ENCODE data around the gene CDKN1C.

CDKN1C gene

GRCh38 chr11:2846470-2846869 lies 39.1 kb downstream of the CDKN1C start:
- no peak for DNase-seq (ENCODE audit: low spot score)

DNA sequence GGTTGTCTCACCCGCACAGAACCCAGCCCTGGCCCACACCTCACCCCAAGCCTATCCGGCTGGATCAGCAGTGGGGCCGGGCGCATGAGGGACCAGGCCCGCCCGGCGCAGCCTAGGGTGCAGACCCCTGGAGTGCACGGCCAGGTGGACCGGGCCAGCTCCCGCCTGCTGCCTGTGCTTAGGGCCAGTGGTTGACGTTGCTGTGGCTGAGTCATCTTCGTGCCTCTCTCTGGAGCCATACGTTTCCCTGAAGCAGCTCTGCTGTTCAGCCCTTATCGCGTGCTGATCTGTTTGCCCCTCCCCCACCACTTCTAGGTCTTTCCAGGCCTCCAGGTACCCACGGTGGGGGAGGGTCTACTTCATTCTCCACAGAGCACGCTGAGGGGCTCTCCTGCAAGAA lies 39.5 kb downstream of the CDKN1C start:
- no peak for DNase-seq (ENCODE audit: low spot score)

DNA sequence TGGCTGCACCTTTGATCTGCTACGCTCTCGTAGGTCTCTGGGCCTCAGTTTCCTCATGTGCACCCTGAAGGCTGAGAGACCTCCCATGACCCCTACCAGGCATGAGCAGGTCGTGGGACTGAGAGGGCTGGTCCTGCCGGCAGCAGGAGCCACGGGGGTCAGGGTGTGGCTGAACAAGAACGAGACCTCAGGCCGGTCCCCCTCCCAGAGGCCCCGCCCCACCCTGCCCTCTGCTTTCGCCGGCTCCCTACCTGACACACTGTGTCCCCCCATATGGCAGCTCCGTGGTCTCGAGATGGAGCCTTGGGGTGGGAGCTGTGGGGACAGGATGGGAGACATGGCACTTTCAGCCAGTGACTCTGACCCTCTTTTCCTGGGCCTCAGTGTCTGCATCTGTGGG lies 40.6 kb downstream of the CDKN1C start:
- no peak for DNase-seq (ENCODE audit: low spot score)

- no peak for DNase-seq (ENCODE audit: low spot score)
Measured at GRCh38 chr11:2844116-2844842, 41.3 kb downstream of the CDKN1C start.

DNA sequence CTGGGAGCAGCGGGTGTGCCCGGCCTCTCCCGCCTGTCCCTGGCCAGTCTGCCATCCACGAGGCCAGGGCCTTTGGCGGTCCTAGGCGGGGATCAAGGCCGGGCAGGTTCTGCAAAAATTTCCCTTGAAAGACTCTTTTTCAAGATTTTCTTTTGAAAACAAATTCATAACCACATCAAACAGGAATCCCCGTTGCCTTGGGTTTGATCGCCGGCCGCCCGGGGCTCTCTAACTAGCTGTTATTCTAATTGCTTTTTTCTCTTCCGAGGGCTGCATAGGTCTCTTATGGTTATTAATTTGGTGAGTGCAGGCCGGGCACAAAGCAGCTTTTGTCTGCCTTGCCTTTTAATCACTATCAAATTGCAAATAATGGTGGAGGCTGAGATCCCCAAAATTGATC lies 42.0 kb downstream of the CDKN1C start:
- DNase-seq (ENCODE audit: low spot score) = no peak

DNA sequence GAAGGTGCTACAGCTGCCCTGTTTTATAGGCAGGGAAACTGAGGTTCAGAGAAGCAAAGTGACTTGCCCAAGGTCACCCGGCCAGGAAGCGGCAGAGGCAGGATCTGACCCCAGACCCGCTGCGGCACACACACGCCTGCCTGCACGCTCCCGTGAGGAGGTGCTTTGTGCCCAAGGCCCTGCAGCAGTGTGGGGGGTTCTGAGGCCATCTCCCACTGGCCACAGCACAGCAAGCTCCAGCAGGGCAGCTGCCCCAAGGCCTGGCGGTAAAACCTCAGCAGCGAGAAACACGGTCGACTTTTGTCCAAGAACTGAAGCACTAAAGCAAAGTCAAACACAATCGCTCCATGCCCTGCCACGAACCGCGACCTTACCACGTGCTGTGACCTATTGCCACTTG lies 42.7 kb downstream of the CDKN1C start:
- DNase-seq (ENCODE audit: low spot score) = no peak

DNA sequence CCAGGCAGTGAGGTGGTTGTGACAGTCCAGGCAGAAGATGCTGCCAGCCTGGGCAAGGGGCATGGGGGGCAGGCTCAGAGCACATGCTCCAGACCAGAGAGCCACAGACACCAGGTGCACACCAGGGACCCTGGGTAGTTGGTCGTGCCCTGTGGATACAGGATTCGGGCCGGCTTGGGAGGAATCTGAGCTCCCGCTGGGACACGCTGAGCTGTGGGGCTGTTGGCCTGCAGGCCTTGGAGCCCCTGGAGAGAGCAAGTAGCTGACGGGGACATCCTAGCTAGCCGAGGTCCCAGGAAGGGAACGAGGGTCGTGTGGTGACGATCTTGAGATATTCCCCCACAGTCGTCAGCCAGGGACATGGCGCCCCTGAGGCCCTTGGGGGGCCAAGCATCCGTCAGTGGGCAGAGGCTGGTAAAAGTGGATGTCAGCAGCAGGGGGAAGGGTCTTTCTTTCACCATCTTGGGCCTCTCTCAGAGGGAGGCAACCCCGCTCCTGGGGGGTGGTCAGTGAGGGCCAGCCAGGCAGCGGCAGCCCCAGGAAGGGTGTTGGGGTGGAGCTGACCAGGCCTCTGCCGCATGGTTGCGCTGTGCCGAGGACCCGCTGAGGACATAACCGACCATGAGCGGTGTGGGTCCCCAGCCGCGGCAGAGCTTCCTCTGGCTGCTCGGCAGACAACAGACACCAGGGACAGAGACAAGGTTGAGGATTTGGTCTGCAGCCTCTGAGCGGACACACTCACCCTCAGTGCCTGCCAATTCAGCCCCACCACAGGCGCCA lies 44.0 kb downstream of the CDKN1C start:
- no peak for DNase-seq (ENCODE audit: low spot score)

DNA sequence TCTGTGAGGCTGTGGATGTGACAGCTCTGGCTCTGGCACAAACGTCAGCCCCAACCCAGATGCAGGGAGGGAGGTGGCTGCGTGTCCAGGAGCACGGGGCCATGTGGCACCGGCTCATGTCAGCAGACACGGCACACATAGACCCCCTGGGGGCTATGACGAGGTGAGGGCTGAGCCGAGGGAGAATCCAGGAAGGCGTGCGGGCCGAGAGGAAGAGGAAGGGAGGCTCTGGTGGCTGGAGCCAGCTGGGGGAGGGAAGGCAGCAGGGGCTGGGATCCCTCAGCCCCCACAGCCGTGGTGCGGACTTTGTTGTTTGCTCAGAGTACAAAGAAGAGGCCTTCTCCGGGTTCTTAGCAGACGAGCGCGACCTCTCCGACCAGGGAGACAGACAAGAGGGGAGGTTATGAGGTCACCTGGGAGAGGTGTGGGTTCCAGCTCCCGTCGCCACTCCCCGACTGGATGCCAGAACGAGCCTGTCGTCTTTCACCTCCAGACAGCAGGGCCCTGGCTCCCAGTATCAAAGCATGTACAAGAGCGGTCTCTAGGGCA lies 46.1 kb downstream of the CDKN1C start:
- no peak for DNase-seq (ENCODE audit: low spot score)

- no peak for DNase-seq (ENCODE audit: low spot score)
Measured at GRCh38 chr11:2838676-2839294, 46.8 kb downstream of the CDKN1C start.

GRCh38 chr11:2838091-2838490 lies 47.5 kb downstream of the CDKN1C start:
- no peak for DNase-seq (ENCODE audit: low spot score)

DNA sequence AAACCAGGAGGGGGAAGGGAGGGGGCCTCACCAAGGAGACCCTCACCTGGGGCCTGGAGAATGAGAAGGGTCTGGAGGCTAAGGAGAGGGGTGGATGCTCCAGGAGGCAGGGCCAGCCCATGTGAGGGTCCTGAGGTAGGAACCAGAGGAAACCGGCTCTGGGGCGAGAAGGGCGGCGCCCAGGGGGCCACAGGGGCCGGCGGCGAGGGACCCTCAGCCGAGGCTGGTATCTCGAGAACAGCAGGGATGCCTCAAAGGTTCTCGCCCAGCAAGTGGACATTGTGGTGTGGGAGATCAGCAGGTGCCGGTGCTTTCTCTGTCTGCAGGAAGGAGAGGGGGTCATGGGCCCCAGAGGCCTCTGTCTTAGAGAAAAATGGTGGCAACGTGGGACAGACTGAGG lies 47.9 kb downstream of the CDKN1C start:
- no peak for DNase-seq (ENCODE audit: low spot score)

GRCh38 chr11:2837096-2837601 lies 48.4 kb downstream of the CDKN1C start:
- peak; percentile 91 for DNase-seq (ENCODE audit: low spot score)

- DNase-seq (ENCODE audit: low spot score) = no peak
Measured at GRCh38 chr11:2836315-2837095, 49.1 kb downstream of the CDKN1C start.

DNA sequence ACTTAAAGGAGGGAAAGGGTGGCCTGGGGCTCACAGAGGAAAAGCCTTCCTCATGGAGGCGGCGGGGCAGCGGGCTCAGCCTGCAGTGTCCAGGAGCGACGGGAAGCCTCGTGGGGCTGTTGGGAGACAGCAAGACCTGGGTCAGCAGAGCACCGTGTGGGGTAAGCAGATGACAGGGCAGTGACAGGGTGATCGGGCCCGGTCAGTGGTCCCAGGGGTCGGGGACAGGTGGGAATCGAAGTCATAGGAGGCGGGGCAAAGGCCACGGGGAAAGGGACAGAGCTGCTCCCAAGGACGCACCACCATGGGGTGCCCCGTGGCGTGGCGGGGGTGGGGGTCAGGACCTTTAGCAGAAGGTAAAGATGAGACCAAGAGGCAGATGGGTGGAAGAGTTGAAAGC lies 49.8 kb downstream of the CDKN1C start:
- no peak for DNase-seq (ENCODE audit: low spot score)

GRCh38 chr11:2835296-2835695 lies 50.3 kb downstream of the CDKN1C start:
- no peak for DNase-seq (ENCODE audit: low spot score)

DNA sequence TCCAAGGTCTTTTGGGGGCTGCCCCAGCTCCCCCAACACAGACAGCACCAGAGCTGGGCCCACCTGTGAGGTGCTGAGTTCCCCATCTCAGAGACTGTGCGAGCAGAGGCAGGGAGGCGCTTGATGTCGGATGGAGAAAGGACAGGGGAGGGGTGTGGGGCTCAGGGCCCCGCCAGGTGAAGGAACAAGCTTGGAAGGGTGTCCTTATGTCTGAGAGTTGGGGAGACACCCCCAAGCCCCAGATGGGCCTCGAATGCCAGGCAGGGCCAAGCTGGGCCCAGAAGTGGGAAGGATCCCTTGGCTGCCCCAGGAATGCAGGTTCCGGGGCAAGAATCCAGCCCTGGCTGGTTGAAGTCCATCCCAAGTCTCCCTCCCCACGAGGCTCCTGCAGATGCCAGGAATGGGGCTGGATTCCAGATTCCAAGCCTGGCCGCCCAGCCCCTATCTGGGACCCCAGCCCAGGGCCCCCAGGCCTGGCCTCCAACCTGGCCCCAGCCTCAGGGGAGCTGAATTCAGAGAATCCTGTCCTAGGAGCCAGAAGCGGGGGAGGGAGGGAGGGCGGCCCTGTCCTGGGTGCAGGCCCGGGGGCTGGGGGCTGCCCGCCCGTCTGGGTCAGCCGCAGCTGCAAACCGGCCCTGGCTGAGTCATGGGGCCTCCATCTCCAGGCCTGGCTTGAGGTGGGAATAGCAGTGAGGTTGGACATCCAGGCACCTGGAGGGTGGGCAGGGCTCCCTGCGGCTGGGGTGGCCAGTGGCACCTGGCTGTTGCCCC lies 50.9 kb downstream of the CDKN1C start:
- no peak for DNase-seq (ENCODE audit: low spot score)

GRCh38 chr11:2833716-2834502 lies 51.7 kb downstream of the CDKN1C start:
- no peak for DNase-seq (ENCODE audit: low spot score)

Measured in AG20443 (cell line).